K562 (cell line): ENCODE measurements around the gene IDI1. TPM values are rescaled to one million over a fixed set of nuclear protein-coding genes. Genes with fewer than 3 reads are reported as not detected.

Source experiments
- BDP1 ChIP-seq: IDR thresholded peaks from 3 replicates; pipeline ENCODE4 v1.6.1; 2011; ENCODE audit not compliant: insufficient read length, insufficient read depth
- BRF2 ChIP-seq: IDR thresholded peaks from 3 replicates; pipeline ENCODE4 v1.6.1; 2011; ENCODE audit warnings: borderline replicate concordance, mild to moderate bottlenecking; ENCODE audit not compliant: insufficient read length, insufficient read depth
- CBX2 ChIP-seq: fragments of 200-600 bp; sonication (generic); IDR thresholded peaks from one replicate; pipeline ENCODE4 v1.6.1; 2012; ENCODE audit warnings: mild to moderate bottlenecking, low read length, inconsistent platforms; ENCODE audit not compliant: insufficient read depth, poor library complexity, severe bottlenecking
- CREB3L1 ChIP-seq: fragments of 450-650 bp; IDR thresholded peaks from 2 replicates; pipeline ENCODE4 v1.6.1; 2014; ENCODE audit warnings: low read depth, mild to moderate bottlenecking, moderate library complexity, borderline replicate concordance
- ELF2 ChIP-seq: fragments of 250-450 bp; sonication (Bioruptor Pico); IDR thresholded peaks from 2 replicates; pipeline ENCODE4 v1.5.0; 2021; ENCODE audit warnings: mild to moderate bottlenecking
- FOSL1 ChIP-seq: fragments of 200-800 bp; sonication (Bioruptor generic); conservative IDR thresholded peaks from 2 replicates; pipeline ENCODE4 v1.6.1; 2016; ENCODE audit warnings: missing genetic modification characterization, missing compliant biosample characterization
- MTA1 ChIP-seq: fragments of 450-650 bp; IDR thresholded peaks from 2 replicates; pipeline ENCODE4 v1.6.1; 2017; ENCODE audit warnings: borderline replicate concordance
- MTA3 ChIP-seq: fragments of 450-650 bp; formaldehyde crosslinking; IDR thresholded peaks from 2 replicates; pipeline ENCODE4 v1.6.1; 2017; ENCODE audit warnings: mild to moderate bottlenecking, borderline replicate concordance
- PREB ChIP-seq: sonication (generic); formaldehyde crosslinking; IDR thresholded peaks from 2 replicates; pipeline ENCODE4 v1.8.1; 2023; ENCODE audit warnings: mild to moderate bottlenecking, missing genetic modification reagents
- RFX7 ChIP-seq: fragments of 250-450 bp; sonication (Bioruptor Pico); IDR thresholded peaks from 2 replicates; pipeline ENCODE4 v1.5.1; 2021; ENCODE audit warnings: mild to moderate bottlenecking
- SMAD2 ChIP-seq: fragments of 150-350 bp; IDR thresholded peaks from 2 replicates; pipeline ENCODE4 v1.6.1; 2014; ENCODE audit warnings: low read depth, mild to moderate bottlenecking, low read length
- ZNF124 ChIP-seq: sonication (generic); formaldehyde crosslinking; IDR thresholded peaks from 2 replicates; pipeline ENCODE4 v1.8.1; 2022; ENCODE audit warnings: missing genetic modification reagents
- ZNF830 ChIP-seq: fragments of 250-450 bp; sonication (Bioruptor Pico); IDR thresholded peaks from 2 replicates; pipeline ENCODE4 v1.5.0; 2021; ENCODE audit warnings: mild to moderate bottlenecking
- polyA plus RNA-seq, 8 experiments: library from polyadenylated mRNA; depleted of rRNA in 4 of 8; stranded (reverse) in 5 of 8; unstranded in 3 of 8; fragments of >200 nt; fragmentation: Nextera tagmentation in 2 of 8; fragmentation: Illumina TruSeq in 1 of 8; extraction: Ambion mirVana in 2 of 8; extraction: Trizol in 1 of 8; gene quantifications; 2 replicates each; pipeline versions ENCODE4 v1.2.1 to v1.2.3, GENCODE V29; 2011 to 2014; ENCODE audit warnings: inconsistent platforms in 1 of 8, missing spikeins in 1 of 8
- total RNA-seq, 7 experiments: library from RNA; depleted of rRNA in 6 of 7; stranded (reverse); fragments of >200 nt in 6 of 7; fragmentation: Illumina TruSeq in 2 of 7; extraction: Trizol in 2 of 7; gene quantifications; 2 replicates each; pipeline versions ENCODE4 v1.2.1 to v1.2.3, GENCODE V29; 2011 to 2021; ENCODE audit warnings: low replicate concordance in 1 of 7

The IDI1 gene
- total and polyA plus RNA-seq, 9 of the 15 experiments (the other 6 are each of a cell fraction or from before 2014, with no cell fraction given): 70.0 to 265 (median 119) TPM

- TF ChIP-seq PREB (CRISPR knock-in tag) (no peak), CBX2 (no peak), ZNF124 (CRISPR knock-in tag) (no peak), FOSL1 (tag) (no peak), MTA1 (no peak), ELF2 (CRISPR knock-in tag) (no peak), RFX7 (no peak), ZNF830 (CRISPR knock-in tag) (no peak), CREB3L1 (no peak), SMAD2 (no peak), BRF2 (no peak), BDP1 (no peak), MTA3 (no peak)
Observed at GRCh38 chr10:992467-992866, 56.5 kb downstream of the IDI1 start (continued).
